Measurements from ENCODE around the gene LCLAT1.

DNA sequence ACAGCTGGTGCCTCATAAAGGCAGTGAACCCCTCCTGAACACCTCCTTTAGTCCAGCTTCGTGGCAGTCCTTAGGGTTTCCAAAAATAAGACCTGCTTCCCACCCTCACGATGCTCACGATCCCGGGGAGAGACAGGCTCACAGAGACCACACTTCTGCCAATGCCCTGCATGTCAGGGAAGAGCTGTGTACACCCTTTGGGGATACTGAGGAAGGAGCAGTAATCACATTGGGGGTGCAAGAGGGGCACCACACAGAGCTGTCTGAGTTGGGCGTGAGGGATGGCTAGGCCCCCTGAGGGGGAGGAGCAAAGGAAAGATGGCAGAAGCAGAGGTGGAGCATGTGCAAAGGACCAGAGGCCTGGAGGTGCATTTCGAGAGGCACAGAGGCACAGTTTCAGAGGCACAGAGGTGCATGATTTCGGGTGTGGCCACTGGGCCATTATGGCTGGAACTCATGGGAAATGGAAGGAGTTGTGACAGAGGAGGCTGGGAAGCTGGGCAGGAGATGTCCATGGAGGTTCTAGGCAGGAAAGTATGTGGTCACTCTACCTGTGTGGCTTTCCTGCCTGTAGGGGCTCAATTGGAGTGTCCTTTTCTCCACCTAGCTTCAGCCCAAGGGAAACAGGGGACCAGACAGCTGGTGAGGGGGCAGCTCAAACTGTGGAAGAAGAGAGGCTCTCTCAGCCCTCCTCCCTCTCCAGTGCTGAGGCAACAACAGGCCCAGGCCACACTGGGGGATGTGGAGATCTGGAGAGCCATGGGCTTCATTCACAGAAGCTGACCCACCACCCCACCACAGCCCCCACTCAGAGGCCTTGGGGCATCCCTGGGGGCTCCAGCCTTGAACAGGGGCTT lies 244.3 kb downstream of the LCLAT1 start:
- TF ChIP-seq CHD2 (IDR thresholded peaks at IDR 0.05; ENCODE audit: low read length, partially characterized antibody) (no peak), EP300 (IDR thresholded peaks at IDR 0.05; ENCODE audit: borderline replicate concordance in 1 of 2, low read depth in 1 of 2, low read length in 1 of 2) (no peak), SMC3 (IDR thresholded peaks at IDR 0.05; ENCODE audit: low read depth, low read length) (no peak), REST (IDR thresholded peaks at IDR 0.05; ENCODE audit: low read depth, low read length) (no peak)
